MM.1S (cell line): ENCODE results near the gene CLDN6.

ENCODE experiments used
- CTCF ChIP-seq: fragments of 300-600 bp; sonication (generic); IDR thresholded peaks from 2 replicates; pipeline ENCODE4 v1.5.1; 2016; ENCODE audit warnings: antibody characterized with exemption, low read length, mixed read lengths
- EZH2 ChIP-seq: fragments of 300-600 bp; sonication (generic); optimal IDR thresholded peaks from 2 replicates; pipeline ENCODE3; 2017; ENCODE audit warnings: low read depth, mild to moderate bottlenecking, antibody characterized with exemption, low read length, mixed read lengths

GRCh38 chr16:3030222-3031212, 12.5 kb upstream of the CLDN6 start:
- TF ChIP-seq CTCF: no peak
- no peak for TF ChIP-seq EZH2
